ENCODE measurements around the gene NAPG. TPM values are rescaled to one million over a fixed set of nuclear protein-coding genes. Genes with fewer than 3 reads are reported as not detected.
"Not testable (repeated sequence)": the region's sequence is repeated elsewhere in the genome, so short reads cannot be mapped to it uniquely, and the experiment has no call there.

The NAPG gene
- total RNA-seq, 1 experiment from 2014 or later = 50.4 TPM

DNA sequence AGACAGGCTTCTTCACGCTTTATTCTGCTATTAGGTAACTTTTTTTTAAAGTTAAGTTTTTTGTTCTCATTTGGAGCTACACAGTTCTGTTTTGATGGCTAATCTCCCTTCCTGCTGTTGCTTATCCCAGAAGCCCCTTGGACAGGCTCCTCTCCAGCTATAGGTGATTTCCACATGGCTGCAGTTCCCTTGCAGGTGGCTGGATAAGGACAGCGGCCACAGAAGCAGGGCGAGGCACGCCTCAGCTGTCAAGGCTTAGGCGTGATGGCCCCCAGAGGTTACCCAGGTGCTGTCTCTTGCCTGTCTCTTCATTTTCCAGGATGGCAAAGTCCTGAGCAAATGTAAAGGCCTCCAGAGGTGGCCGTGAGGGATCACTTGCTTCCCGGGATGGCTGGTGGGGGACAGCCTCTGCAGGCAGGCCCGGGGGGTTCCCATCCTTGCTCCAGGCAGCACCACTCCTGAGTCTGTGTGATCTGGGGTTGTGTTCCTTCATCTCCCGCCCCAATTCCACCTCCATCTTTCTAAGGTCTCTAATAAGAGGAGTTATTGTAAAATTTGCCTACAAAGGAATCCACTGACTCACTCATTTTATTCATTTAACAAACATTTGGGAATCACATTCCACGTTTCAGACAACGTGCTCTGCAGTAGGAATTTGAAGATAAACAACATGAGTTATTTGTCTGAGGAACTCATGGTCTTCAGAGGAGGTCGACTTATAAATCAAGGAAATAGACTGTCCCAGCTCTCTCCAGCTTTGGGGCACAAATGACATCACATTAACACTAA, 53.4 kb downstream of the NAPG start:
- DNase-seq (ENCODE audit: low read depth) = peak; percentile 66

DNA sequence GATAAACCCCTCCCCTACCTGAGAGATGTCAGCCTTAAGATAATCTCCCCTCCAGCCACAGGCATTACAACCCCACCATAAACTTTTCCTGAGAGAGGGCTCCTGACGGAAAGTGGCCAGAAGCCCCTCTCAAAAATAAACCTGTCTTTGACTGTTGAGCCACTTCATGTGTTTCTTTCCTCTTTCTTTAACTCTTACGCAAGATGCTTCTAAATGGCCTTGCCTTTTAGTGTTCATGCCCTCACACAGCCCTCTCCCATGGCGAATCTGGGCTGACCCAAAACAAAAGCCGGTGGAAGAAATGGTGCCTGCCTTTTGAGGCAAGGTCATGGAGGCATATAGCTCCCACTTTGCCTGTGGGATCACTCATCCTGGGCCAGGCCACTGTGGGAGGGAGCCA, 54.4 kb downstream of the NAPG start:
- DNase-seq (ENCODE audit: low read depth) = no peak

DNA sequence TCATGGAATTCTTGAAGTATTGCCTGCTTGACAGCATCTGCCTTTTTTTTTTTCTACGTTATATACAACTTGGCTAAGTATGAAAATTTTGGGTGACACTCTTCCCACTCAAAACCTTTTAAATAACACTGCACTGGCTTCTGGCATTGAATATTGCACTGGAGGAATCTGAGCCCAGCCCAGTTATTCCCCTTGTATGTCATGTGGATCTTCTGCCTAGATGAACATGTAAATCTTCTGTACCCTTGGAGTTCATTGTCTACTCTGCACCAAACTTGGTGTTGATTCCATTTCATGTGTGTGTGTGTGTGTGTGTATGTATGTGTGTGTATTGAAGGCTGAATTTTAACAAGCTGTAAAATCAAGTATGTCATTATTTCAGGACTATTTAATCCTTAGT, 59.4 kb downstream of the NAPG start:
- no peak for DNase-seq (ENCODE audit: low read depth)

DNA sequence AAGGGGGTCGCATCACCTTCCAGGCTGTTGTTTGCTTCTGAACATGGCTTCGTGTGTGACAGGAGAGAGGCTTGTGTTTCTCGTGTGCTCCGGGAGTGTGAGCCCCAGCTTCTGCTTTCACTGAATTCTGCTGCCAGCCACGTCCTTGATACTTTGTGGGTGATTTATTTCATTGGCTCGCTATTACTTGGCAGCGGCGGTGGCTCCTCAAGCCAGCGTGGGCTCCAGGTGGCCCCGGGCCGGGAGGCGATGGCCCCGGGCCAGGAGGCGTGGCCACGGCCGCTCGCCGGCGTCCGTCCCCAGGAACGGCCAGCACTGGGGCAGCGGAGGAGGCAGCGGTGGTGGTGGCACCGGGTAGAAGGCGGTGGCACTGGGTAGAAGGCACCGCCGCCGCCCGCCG, 63.1 kb downstream of the NAPG start:
- DNase-seq (ENCODE audit: low read depth) = peak; percentile 76

DNA sequence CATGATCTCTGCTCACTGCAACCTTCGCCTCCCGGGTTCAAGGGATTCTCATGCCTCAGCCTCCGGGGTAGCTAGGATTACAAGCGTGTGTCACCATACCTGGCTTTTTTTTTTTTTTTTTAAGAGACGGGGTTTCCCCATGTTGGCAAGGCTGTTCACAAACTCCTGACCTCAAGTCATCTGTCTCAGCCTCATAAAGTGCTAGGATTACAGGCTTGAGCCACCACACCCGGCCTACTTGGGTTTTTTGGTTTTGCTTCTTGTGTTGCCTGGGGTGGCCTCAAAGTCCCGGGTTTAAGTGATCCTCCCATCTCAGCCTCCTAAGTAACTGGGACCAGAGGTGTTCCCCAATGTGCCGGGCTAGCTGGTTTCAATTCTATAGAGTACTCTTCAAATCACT, 64.6 kb downstream of the NAPG start:
- peak; percentile 31 for DNase-seq (ENCODE audit: low read depth)

DNA sequence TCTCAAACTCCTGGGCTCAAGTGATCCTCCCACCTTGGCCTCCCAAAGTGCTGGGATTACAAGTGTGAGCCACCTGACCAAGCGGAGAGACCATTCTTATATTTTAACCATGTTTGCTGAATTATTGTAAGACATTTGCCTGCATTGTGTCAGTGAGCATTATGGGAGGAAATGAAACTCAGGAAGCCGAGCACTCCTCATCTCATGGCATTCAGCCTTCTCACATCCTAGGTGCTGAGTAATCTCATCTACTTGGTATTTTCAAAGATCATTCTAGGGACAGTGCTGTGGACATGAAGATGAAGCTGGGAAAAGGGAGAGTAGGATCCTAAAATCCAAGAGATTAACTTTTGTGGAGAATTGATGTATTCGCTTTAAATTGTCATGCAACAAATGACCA, 66.1 kb downstream of the NAPG start:
- no peak for DNase-seq (ENCODE audit: low read depth)

DNA sequence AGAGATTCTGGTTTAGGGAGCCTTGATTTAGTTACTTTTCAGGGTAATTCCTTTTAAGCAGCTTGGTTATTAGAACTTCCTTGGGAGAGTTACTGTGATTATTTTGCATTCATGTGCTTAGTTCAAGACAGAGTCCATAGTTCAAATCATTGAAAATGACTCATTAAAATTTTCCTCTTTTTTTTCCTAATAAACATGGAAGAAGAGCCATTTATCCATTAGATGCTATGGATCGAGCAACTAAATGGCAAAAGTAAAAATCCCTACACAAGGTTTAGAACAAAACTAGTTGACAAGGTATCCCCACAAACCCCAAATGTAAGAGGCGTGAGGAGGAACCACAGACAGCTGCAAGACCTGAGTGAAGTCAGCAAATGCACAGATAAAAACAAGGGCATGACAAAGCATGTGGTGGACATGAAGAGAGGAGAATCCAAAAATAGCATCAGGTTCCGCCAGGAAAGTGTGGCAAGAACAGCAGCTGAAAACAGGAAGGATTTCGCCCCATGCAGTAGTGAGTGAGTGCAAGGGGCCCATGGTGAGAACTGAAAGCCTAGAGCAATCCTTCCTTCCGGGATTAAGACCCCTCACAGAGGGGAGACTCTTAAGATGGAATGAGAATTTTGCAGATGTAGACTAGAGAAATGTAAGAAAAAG, 67.7 kb downstream of the NAPG start:
- not testable (repeated sequence) for DNase-seq (ENCODE audit: low read depth)

DNA sequence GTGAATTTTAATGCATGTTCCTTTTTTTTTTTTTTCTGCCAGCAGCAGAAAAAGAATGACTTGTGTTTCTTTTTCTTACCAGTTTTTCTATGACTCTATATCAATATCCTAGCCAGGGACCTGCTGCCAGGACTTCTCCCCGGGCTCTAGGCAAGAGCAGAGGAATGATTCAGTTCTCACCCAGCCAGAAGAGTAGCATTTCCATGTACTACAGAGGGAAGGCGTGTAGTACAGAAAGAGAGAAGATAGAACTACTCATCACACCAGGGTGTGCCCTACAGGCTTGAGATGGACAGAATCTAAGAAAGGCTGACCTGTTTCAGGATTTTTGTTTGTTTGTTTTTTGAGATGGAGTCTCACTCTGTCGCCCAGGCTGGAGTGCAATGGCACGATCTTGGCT, 70.1 kb downstream of the NAPG start:
- not testable (repeated sequence) for DNase-seq (ENCODE audit: low read depth)

DNA sequence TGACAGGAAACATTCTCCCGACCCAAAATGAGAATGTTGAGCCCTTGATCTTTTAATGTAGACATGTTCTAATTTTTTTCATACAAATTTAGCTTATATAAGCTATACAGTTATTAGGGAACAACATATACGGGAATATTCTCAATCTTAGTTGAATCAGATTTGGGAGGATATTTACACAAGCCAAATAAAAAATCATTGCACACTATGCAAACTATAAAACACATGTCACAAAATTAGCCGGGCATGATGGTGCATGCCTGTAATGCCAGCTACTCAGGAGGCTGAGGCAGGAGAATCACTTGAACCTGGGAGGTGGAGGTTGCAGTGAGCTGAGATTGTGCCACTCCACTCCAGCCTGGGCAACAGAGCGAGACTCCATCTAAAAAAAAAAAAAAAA, 71.9 kb downstream of the NAPG start:
- DNase-seq (ENCODE audit: low read depth) = not testable (repeated sequence)

DNA sequence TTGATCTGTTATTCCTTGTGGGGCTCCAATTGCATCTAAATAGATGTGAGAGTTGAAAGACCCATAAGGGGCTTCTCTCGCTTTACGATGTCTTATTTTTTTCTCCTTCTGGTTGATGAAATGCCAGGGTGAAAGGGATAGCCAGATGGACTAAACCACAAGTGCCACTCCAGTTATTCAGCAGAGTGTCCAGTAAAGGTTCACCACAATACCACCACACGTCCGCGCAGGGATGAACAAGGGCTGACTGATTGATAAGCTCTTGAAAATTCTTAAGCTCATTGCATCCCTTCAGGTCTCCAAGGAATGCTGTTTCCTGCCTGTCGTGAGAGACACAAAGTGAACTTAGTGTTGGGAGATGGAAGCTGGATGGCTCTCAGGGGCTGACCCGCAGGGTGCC, 74.9 kb downstream of the NAPG start:
- DNase-seq (ENCODE audit: low read depth) = not testable (repeated sequence)

Other genes starting within 250 kb of the NAPG start
- 2.4 and 6.8 TPM in 2 replicates for gene APCDD1, start 71.4 kb upstream of the NAPG start, total RNA-seq (2014; rRNA removed; shearing (Covaris generic))

Measured in M059J (cell line).